ENCODE results near the gene SSX2IP.
"Not testable (repeated sequence)": the region's sequence is repeated elsewhere in the genome, so short reads cannot be mapped to it uniquely, and the experiment has no call there.

The SSX2IP gene

GRCh38 chr1:84653130-84653677, 37.1 kb downstream of the SSX2IP start:
- TF ChIP-seq YY1 (IDR thresholded peaks at IDR 0.05; ENCODE audit: insufficient read depth, insufficient read length) (no peak), ZNF274 (IDR thresholded peaks at IDR 0.05; ENCODE audit: low read depth, low read length) (no peak), SUZ12 (IDR thresholded peaks at IDR 0.05; ENCODE audit: extremely low read depth, insufficient read depth, insufficient read length) (no peak)
- no peak for DNase-seq (ENCODE audit: low read depth, low spot score)
- H3K27me3 ChIP-seq (ENCODE audit: insufficient read depth, insufficient read length), result no peaks in the 10 kb centered on the region
- H3K36me3 ChIP-seq (ENCODE audit: insufficient read depth, insufficient read length, low read length), result peaks cover 28% of the 10 kb centered on the region
- no peaks in the 10 kb centered on the region for H3K4me1 ChIP-seq (ENCODE audit: insufficient read depth, insufficient read length)
- H3K9ac ChIP-seq (ENCODE audit: insufficient read length, low read depth), result no peak overlapping the region
- no peaks in the 10 kb centered on the region for H3K9me3 ChIP-seq (ENCODE audit: insufficient read depth, low read length)
- no peak overlapping the region for H3K4me3 ChIP-seq (ENCODE audit: insufficient read length, low read depth)

- Histone ChIP-seq H3K4me3 (ENCODE audit: insufficient read length, low read depth) (no peak overlapping the region), H3K4me1 (ENCODE audit: insufficient read depth, insufficient read length) (no peaks in the 10 kb centered on the region), H3K27me3 (ENCODE audit: insufficient read depth, insufficient read length) (no peaks in the 10 kb centered on the region), H3K9me3 (ENCODE audit: insufficient read depth, low read length) (no peaks in the 10 kb centered on the region), H3K9ac (ENCODE audit: insufficient read length, low read depth) (no peak overlapping the region), H3K36me3 (ENCODE audit: insufficient read depth, insufficient read length, low read length) (peaks cover 6% of the 10 kb centered on the region)
- DNase-seq (ENCODE audit: low read depth, low spot score), result no peak
- TF ChIP-seq SUZ12 (IDR thresholded peaks at IDR 0.05; ENCODE audit: extremely low read depth, insufficient read depth, insufficient read length) (no peak), YY1 (IDR thresholded peaks at IDR 0.05; ENCODE audit: insufficient read depth, insufficient read length) (no peak), ZNF274 (IDR thresholded peaks at IDR 0.05; ENCODE audit: low read depth, low read length) (no peak)
Measured at GRCh38 chr1:84644472-84644871, 45.8 kb downstream of the SSX2IP start.

GRCh38 chr1:84643183-84643582, 47.1 kb downstream of the SSX2IP start:
- Histone ChIP-seq H3K4me3 (ENCODE audit: insufficient read length, low read depth) (no peak overlapping the region), H3K36me3 (ENCODE audit: insufficient read depth, insufficient read length, low read length) (peaks cover 2% of the 10 kb centered on the region), H3K27me3 (ENCODE audit: insufficient read depth, insufficient read length) (no peaks in the 10 kb centered on the region), H3K4me1 (ENCODE audit: insufficient read depth, insufficient read length) (no peaks in the 10 kb centered on the region), H3K9ac (ENCODE audit: insufficient read length, low read depth) (no peak overlapping the region), H3K9me3 (ENCODE audit: insufficient read depth, low read length) (no peaks in the 10 kb centered on the region)
- no peak for DNase-seq (ENCODE audit: low read depth, low spot score)
- TF ChIP-seq SUZ12 (IDR thresholded peaks at IDR 0.05; ENCODE audit: extremely low read depth, insufficient read depth, insufficient read length) (no peak), ZNF274 (IDR thresholded peaks at IDR 0.05; ENCODE audit: low read depth, low read length) (no peak), YY1 (IDR thresholded peaks at IDR 0.05; ENCODE audit: insufficient read depth, insufficient read length) (no peak)

DNA sequence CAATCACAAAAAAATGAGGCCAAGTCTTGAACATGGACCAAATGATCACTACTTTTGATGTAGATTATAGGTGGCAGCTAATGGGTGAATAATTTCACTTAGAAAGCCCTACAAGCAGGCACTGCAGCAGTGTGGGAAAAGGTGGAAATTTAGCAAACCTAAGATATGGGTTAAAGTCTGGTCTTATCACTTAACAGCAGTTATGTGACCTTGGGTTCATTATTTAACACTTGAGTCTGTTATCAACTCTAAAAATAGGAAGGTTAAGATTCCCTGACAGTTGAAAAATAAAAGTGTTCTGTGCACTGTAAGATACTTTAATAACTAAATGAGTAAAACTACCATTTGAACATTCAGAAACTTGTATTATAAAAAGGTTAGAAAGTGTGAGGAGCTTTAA, 47.5 kb downstream of the SSX2IP start:
- Histone ChIP-seq H3K4me1 (ENCODE audit: insufficient read depth, insufficient read length) (no peaks in the 10 kb centered on the region), H3K4me3 (ENCODE audit: insufficient read length, low read depth) (no peak overlapping the region), H3K27me3 (ENCODE audit: insufficient read depth, insufficient read length) (no peaks in the 10 kb centered on the region), H3K9me3 (ENCODE audit: insufficient read depth, low read length) (no peaks in the 10 kb centered on the region), H3K36me3 (ENCODE audit: insufficient read depth, insufficient read length, low read length) (peaks cover 2% of the 10 kb centered on the region), H3K9ac (ENCODE audit: insufficient read length, low read depth) (no peak overlapping the region)
- DNase-seq (ENCODE audit: low read depth, low spot score), result no peak
- TF ChIP-seq SUZ12 (IDR thresholded peaks at IDR 0.05; ENCODE audit: extremely low read depth, insufficient read depth, insufficient read length), result no peak
- TF ChIP-seq YY1 (IDR thresholded peaks at IDR 0.05; ENCODE audit: insufficient read depth, insufficient read length), result no peak
- TF ChIP-seq ZNF274 (IDR thresholded peaks at IDR 0.05; ENCODE audit: low read depth, low read length), result no peak

- not testable (repeated sequence) for H3K27me3 ChIP-seq (ENCODE audit: insufficient read depth, insufficient read length); H3K36me3 ChIP-seq (ENCODE audit: insufficient read depth, insufficient read length, low read length); H3K9me3 ChIP-seq (ENCODE audit: insufficient read depth, low read length); DNase-seq (ENCODE audit: low read depth, low spot score); H3K4me3 ChIP-seq (ENCODE audit: insufficient read length, low read depth); H3K4me1 ChIP-seq (ENCODE audit: insufficient read depth, insufficient read length); H3K9ac ChIP-seq (ENCODE audit: insufficient read length, low read depth)
Measured at GRCh38 chr1:84639731-84640130, 50.5 kb downstream of the SSX2IP start.

GRCh38 chr1:84635429-84635828, 54.8 kb downstream of the SSX2IP start:
- H3K9ac ChIP-seq (ENCODE audit: insufficient read length, low read depth), result no peak overlapping the region
- H3K27me3 ChIP-seq (ENCODE audit: insufficient read depth, insufficient read length), result no peaks in the 10 kb centered on the region
- H3K36me3 ChIP-seq (ENCODE audit: insufficient read depth, insufficient read length, low read length), result no peaks in the 10 kb centered on the region
- H3K9me3 ChIP-seq (ENCODE audit: insufficient read depth, low read length), result peaks cover 9% of the 10 kb centered on the region; the same call in 1 of the 2 replicates
- no peaks in the 10 kb centered on the region for H3K4me1 ChIP-seq (ENCODE audit: insufficient read depth, insufficient read length)
- TF ChIP-seq YY1 (IDR thresholded peaks at IDR 0.05; ENCODE audit: insufficient read depth, insufficient read length) (no peak), ZNF274 (IDR thresholded peaks at IDR 0.05; ENCODE audit: low read depth, low read length) (no peak), SUZ12 (IDR thresholded peaks at IDR 0.05; ENCODE audit: extremely low read depth, insufficient read depth, insufficient read length) (no peak)
- DNase-seq (ENCODE audit: low read depth, low spot score), result no peak
- H3K4me3 ChIP-seq (ENCODE audit: insufficient read length, low read depth), result no peak overlapping the region

GRCh38 chr1:84634536-84635205, 55.6 kb downstream of the SSX2IP start:
- Histone ChIP-seq H3K9ac (ENCODE audit: insufficient read length, low read depth) (no peak overlapping the region), H3K4me3 (ENCODE audit: insufficient read length, low read depth) (no peak overlapping the region), H3K4me1 (ENCODE audit: insufficient read depth, insufficient read length) (no peaks in the 10 kb centered on the region), H3K9me3 (ENCODE audit: insufficient read depth, low read length) (peaks cover 9% of the 10 kb centered on the region; the same call in 1 of the 2 replicates), H3K36me3 (ENCODE audit: insufficient read depth, insufficient read length, low read length) (no peaks in the 10 kb centered on the region), H3K27me3 (ENCODE audit: insufficient read depth, insufficient read length) (no peaks in the 10 kb centered on the region)
- TF ChIP-seq ZNF274 (IDR thresholded peaks at IDR 0.05; ENCODE audit: low read depth, low read length), result no peak
- no peak for TF ChIP-seq SUZ12 (IDR thresholded peaks at IDR 0.05; ENCODE audit: extremely low read depth, insufficient read depth, insufficient read length)
- no peak for TF ChIP-seq YY1 (IDR thresholded peaks at IDR 0.05; ENCODE audit: insufficient read depth, insufficient read length)
- DNase-seq (ENCODE audit: low read depth, low spot score), result no peak
